WI38 (cell line): Measurements from ENCODE around the gene ADK.

ENCODE experiments used
- H3K4me3 ChIP-seq: 2 replicates; pipeline ENCODE4 v1.5.1; 2011; ENCODE audit warnings: low read depth, mild to moderate bottlenecking, control low read depth, low read length
- TF ChIP-seq, protein P1 (sequence below): IDR thresholded peaks from 2 replicates; pipeline ENCODE4 v1.5.1; 2012; ENCODE audit warnings: low read depth, mild to moderate bottlenecking, control low read depth, low read length

The ADK gene

DNA sequence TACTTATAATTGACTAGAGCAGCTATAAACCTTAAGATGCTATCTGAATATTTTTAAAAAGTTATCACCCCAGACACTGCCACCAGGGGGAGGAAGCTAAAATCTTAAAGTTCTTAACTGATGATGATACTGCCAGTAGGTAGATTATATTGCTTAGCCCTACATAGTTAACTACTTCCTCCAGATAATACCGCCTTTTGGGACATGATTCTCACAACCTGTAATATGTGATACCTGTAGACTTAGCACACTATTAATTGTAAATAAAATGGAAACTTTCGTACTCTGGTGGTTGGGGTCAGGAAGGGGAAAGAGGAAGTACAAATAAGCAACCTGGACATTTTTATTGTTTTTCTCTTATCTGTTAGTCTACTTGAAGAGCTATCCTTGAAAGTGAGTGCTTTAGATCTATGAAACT, 268.9 kb downstream of the ADK start:
- TF ChIP-seq, protein P1, sequence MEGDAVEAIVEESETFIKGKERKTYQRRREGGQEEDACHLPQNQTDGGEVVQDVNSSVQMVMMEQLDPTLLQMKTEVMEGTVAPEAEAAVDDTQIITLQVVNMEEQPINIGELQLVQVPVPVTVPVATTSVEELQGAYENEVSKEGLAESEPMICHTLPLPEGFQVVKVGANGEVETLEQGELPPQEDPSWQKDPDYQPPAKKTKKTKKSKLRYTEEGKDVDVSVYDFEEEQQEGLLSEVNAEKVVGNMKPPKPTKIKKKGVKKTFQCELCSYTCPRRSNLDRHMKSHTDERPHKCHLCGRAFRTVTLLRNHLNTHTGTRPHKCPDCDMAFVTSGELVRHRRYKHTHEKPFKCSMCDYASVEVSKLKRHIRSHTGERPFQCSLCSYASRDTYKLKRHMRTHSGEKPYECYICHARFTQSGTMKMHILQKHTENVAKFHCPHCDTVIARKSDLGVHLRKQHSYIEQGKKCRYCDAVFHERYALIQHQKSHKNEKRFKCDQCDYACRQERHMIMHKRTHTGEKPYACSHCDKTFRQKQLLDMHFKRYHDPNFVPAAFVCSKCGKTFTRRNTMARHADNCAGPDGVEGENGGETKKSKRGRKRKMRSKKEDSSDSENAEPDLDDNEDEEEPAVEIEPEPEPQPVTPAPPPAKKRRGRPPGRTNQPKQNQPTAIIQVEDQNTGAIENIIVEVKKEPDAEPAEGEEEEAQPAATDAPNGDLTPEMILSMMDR: peak; percentile 33; the same call in 1 of the 2 replicates
- H3K4me3 ChIP-seq: no peak overlapping the region

DNA sequence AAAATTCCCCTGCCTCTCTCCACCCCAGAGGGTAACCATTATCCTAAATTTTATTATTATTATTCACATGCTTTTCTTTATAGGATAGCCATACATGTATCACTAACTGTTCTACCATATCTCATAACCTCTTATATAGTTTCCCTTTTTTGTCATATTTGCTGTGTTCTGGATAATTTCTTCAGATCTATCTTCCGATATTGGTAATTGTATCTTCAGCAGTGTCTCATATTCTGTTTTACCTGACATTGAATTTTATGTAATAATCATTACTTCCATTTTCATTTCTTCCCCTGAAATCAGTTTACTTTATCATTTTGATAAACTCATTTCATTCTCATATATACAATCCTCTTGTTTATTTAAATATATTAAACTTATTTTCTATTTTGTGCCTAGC, 273.5 kb downstream of the ADK start:
- TF ChIP-seq, protein P1: no peak
- H3K4me3 ChIP-seq: no peak overlapping the region

DNA sequence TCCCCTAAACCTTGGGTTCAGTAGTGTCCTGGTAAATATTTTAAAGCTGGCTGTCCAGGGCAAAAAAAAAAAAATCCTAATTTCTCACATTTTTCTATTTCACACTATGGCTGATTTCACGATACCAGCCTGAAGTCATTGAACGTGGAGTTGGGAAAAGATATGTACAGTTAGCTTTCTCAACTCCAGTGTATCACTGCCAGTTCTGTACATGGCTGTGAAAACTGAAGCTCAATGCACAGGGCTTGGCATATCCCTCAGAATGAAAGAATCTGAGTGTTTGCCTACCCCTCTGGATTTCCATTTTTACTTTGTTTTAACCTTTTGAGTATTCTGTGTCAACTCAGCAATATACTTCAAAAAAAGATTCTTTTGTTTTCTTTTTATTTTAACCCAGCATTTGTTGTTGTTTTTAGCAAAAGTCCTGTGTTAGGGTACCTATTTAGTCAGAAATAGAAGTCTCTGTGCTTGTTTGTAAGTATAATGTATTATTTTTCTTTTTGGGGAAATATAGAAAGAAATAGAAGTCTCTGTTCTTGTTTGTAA, 274.5 kb downstream of the ADK start:
- TF ChIP-seq, protein P1: no peak
- no peak overlapping the region for H3K4me3 ChIP-seq

DNA sequence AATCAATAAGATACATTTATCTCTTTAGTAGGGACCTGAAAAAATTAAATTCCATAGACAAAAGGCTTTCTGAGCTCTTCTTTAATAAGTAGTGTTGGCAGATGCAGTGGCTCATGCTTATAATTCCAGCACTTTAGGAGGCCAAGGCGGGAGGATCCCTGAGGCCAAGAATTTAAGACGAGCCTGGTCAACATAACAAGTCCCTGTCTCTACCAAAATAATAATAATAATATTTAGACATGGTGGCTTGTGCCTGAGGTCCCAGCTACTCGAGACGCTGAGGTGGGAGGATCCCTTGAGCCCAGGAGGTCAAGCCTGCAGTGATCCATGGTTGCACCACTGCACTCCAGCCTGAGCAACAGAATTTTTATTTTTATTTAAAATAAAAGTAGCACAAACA, 280.8 kb downstream of the ADK start:
- H3K4me3 ChIP-seq: no peak overlapping the region
- TF ChIP-seq, protein P1: no peak

DNA sequence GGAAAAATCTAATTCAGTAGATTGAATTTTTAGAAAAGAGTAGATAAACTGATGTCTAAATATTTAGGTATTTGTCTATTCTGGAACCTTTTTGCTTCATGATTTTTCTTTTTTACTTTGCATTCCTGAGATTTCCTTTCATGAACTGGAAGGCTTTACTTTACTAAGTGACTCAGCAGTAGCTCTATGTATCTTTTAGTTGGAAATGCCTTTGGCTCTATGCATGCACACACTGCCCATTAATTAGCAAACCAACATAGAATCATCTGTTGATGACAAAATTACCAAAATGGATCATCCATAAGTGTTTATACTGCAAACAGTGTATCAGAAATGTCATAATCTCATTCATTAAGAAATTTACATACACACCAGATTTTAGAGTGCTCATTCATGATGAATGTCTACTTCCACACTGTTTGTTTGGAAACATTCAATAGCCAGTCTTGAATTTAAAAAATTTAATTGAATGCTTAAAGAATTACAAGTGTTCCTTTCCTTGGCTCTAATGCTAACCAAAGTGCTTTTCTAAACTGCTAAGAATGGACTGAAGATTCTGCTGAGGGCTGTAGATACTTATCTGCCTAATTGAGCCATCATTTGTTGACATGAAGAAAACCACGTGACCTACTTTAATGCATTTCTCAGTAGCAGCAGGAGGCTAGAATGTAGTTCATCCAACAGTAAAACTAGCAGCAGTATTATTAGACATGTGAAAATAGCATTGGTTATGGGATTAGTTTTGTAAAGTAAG, 282.0 kb downstream of the ADK start:
- H3K4me3 ChIP-seq: no peak overlapping the region
- TF ChIP-seq, protein P1: no peak

DNA sequence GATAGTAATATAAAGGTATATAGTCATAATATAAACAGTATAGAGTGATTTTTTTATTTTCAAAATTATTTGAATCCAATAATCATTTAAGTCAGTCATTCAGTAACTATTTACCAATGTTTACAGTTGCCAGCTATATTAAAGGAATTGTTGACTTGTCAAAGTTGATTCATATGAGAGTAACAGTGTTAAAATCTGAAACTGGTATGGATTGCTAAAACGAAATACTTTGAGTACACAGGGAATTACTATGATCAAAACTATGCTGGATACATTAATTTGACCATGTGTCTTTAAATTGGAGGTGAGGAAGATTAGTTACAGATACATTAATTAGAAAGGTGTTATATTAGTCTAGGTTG, 282.6 kb downstream of the ADK start:
- no peak overlapping the region for H3K4me3 ChIP-seq
- TF ChIP-seq, protein P1: no peak

DNA sequence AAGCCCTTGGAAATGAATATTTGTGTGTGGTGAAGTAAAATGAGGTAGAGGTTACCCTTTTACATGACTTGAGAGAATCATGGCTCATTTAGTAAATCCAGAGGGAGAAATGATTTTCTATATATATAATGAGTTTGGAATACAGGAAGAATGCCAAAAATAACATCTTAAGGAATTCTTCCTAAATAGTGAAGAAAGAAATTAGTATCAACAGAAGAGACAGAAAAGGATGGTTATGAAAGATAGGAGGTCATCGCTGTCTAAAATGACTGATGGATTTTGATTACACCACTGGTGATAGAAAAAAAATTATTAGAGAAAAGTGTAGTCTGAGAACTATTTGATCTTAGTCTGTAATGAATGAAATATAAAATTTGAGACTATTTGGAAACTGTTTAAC, 283.0 kb downstream of the ADK start:
- no peak overlapping the region for H3K4me3 ChIP-seq
- TF ChIP-seq, protein P1: no peak
